SK-N-SH (cell line): Measurements from ENCODE around the gene GALNT13. TPM values are rescaled to one million over a fixed set of nuclear protein-coding genes. Genes with fewer than 3 reads are reported as not detected.

Experiments used
- CTCF ChIA-PET: fragments of 300-600, 350-600 bp; formaldehyde crosslinking; extraction: SDS; loops from one replicate; lab custom pipeline; 2021; lab: Yijun Ruan, JAX
- POLR2A ChIA-PET: fragments of 350-600 bp; sonication (Branson Sonifier 250); formaldehyde crosslinking; extraction: SDS; loops from one replicate; lab custom pipeline; 2020; ENCODE audit warnings: antibody characterized with exemption, inconsistent platforms; lab: Yijun Ruan, JAX
- DNase-seq: peaks from one replicate; pipeline ENCODE4 v3.0.0; 2012
- H2AFZ ChIP-seq: fragments of 200-600 bp; sonication (generic); 2 replicates; pipeline ENCODE4 v1.8.1; 2016; ENCODE audit warnings: antibody characterized with exemption, mild to moderate bottlenecking, low read depth
- H3F3A ChIP-seq: fragments of 200-600 bp; sonication (generic); replicated peaks from 2 replicates; pipeline ENCODE3; 2016; ENCODE audit warnings: antibody characterized with exemption, mild to moderate bottlenecking; ENCODE audit not compliant: insufficient read depth
- H3K27ac ChIP-seq, 2 experiments: fragments of 200-500 bp in 1 of 2; fragments of 200-600 bp in 1 of 2; sonication (Bioruptor generic) in 1 of 2; sonication (generic), shearing (Covaris generic) in 1 of 2; 2 replicates each; pipeline versions ENCODE4 v1.5.1 to v1.6.1; 2014 to 2016; ENCODE audit warnings: low read depth in 2 of 2, inconsistent platforms in 1 of 2, low read length in 1 of 2, mild to moderate bottlenecking in 1 of 2, mixed read lengths in 1 of 2
- H3K27me3 ChIP-seq: fragments of 200-600 bp; sonication (generic), shearing (Covaris generic); 2 replicates; pipeline ENCODE4 v1.6.1; 2016; ENCODE audit warnings: mixed run types; ENCODE audit not compliant: insufficient read depth
- H3K36me3 ChIP-seq, 2 experiments: fragments of 200-500 bp in 1 of 2; fragments of 200-600 bp in 1 of 2; sonication (Bioruptor generic) in 1 of 2; sonication (generic) in 1 of 2; replicated peaks in 1 of 2; 2 replicates each; pipeline versions ENCODE3 to v1.5.1; 2014 to 2016; ENCODE audit warnings: low read length in 1 of 2, mild to moderate bottlenecking in 1 of 2; ENCODE audit not compliant: insufficient read depth in 2 of 2, control insufficient read depth in 1 of 2
- H3K4me1 ChIP-seq, 2 experiments: fragments of 200-500 bp in 1 of 2; fragments of 200-600 bp in 1 of 2; sonication (Bioruptor generic) in 1 of 2; sonication (generic), shearing (Covaris generic) in 1 of 2; 2 replicates each; pipeline versions ENCODE4 v1.5.1 to v1.6.1; 2014 to 2016; ENCODE audit warnings: low read depth in 1 of 2, low read length in 1 of 2, mixed run types in 1 of 2; ENCODE audit not compliant: insufficient read depth in 2 of 2, control insufficient read depth in 1 of 2
- H3K4me2 ChIP-seq: fragments of 200-600 bp; sonication (generic), shearing (Covaris generic); 2 replicates; pipeline ENCODE4 v1.6.1; 2017; ENCODE audit warnings: mixed run types
- H3K4me3 ChIP-seq, 2 experiments: fragments of 200-500 bp in 1 of 2; fragments of 200-600 bp in 1 of 2; sonication (Bioruptor generic) in 1 of 2; sonication (generic), shearing (Covaris generic) in 1 of 2; 2 replicates each; pipeline versions ENCODE4 v1.5.1 to v1.8.1; 2014 to 2016; ENCODE audit warnings: low read depth in 2 of 2, inconsistent platforms in 1 of 2, low read length in 1 of 2, mild to moderate bottlenecking in 1 of 2, mixed read lengths in 1 of 2, moderate library complexity in 1 of 2
- H3K79me2 ChIP-seq: fragments of 200-600 bp; sonication (generic); 2 replicates; pipeline ENCODE4 v1.8.1; 2017; ENCODE audit warnings: mild to moderate bottlenecking; ENCODE audit not compliant: insufficient read depth
- H3K9ac ChIP-seq: fragments of 200-600 bp; sonication (generic); 2 replicates; pipeline ENCODE4 v1.6.1; 2017; ENCODE audit warnings: mixed run types
- H3K9me2 ChIP-seq: fragments of 200-600 bp; sonication (generic); 2 replicates; pipeline ENCODE4 v1.6.1; 2017; ENCODE audit warnings: mixed run types
- H3K9me3 ChIP-seq: fragments of 200-600 bp; sonication (generic); 2 replicates; pipeline ENCODE4 v1.6.1; 2017; ENCODE audit warnings: mixed run types, mild to moderate bottlenecking, moderate library complexity
- H4K20me1 ChIP-seq: fragments of 200-600 bp; sonication (generic); 2 replicates; pipeline ENCODE4 v1.6.1; 2017; ENCODE audit warnings: mild to moderate bottlenecking, mixed run types; ENCODE audit not compliant: insufficient read depth
- CHD2 ChIP-seq: fragments of 150-350 bp; IDR thresholded peaks from 2 replicates; pipeline ENCODE4 v1.6.1; 2018; ENCODE audit warnings: low read length; ENCODE audit not compliant: partially characterized antibody
- ELF1 ChIP-seq: IDR thresholded peaks from 2 replicates; pipeline ENCODE4 v1.4.0; 2012
- EP300 ChIP-seq, 2 experiments: IDR thresholded peaks; 2 replicates each; pipeline versions ENCODE4 v1.4.0 to v1.6.1; 2012; ENCODE audit warnings: borderline replicate concordance in 1 of 2, low read depth in 1 of 2, low read length in 1 of 2
- EZH2phosphoT487 ChIP-seq: fragments of 200-600 bp; sonication (generic); IDR thresholded peaks from 2 replicates; pipeline ENCODE4 v1.6.1; 2017; ENCODE audit warnings: low read depth, mixed run types, mild to moderate bottlenecking, antibody characterized with exemption, moderate library complexity, borderline replicate concordance
- FOXJ3 ChIP-seq: sonication (generic); formaldehyde crosslinking; IDR thresholded peaks from 2 replicates; pipeline ENCODE4 v1.5.1; 2020; ENCODE audit warnings: mild to moderate bottlenecking, missing genetic modification reagents
- FOXM1 ChIP-seq: IDR thresholded peaks from 2 replicates; pipeline ENCODE4 v1.4.0; 2012; ENCODE audit warnings: low read depth, mild to moderate bottlenecking
- GATA2 ChIP-seq: sonication (generic); formaldehyde crosslinking; IDR thresholded peaks from 2 replicates; pipeline ENCODE4 v1.5.0; 2020; ENCODE audit warnings: mild to moderate bottlenecking, missing genetic modification reagents
- JUND ChIP-seq: IDR thresholded peaks from 2 replicates; pipeline ENCODE4 v1.4.0; 2012
- MXI1 ChIP-seq: IDR thresholded peaks from 2 replicates; pipeline ENCODE4 v1.6.1; 2012; ENCODE audit warnings: mild to moderate bottlenecking, low read depth, low read length, improper control_type of control experiment
- NFIC ChIP-seq: IDR thresholded peaks from 2 replicates; pipeline ENCODE4 v1.4.0; 2012; ENCODE audit warnings: borderline replicate concordance
- NRF1 ChIP-seq: IDR thresholded peaks from 2 replicates; pipeline ENCODE4 v1.6.1; 2012; ENCODE audit warnings: low read depth, mild to moderate bottlenecking, low read length
- POLR2AphosphoS5 ChIP-seq: IDR thresholded peaks from 2 replicates; pipeline ENCODE4 v1.6.1; 2012; ENCODE audit warnings: low read depth, low read length
- RAD21 ChIP-seq: IDR thresholded peaks from 2 replicates; pipeline ENCODE4 v1.6.1; 2012; ENCODE audit warnings: mild to moderate bottlenecking, low read length
- RCOR1 ChIP-seq: fragments of 150-350 bp; IDR thresholded peaks from 2 replicates; pipeline ENCODE4 v1.6.1; 2017; ENCODE audit warnings: antibody characterized with exemption, low read length
- SIN3A ChIP-seq: IDR thresholded peaks from 2 replicates; pipeline ENCODE4 v1.6.1; 2012; ENCODE audit warnings: low read depth, mild to moderate bottlenecking, low read length, moderate library complexity, borderline replicate concordance
- SMC3 ChIP-seq: IDR thresholded peaks from 2 replicates; pipeline ENCODE4 v1.6.1; 2012; ENCODE audit warnings: low read depth, low read length, improper control_type of control experiment
- TAF1 ChIP-seq: IDR thresholded peaks from 2 replicates; pipeline ENCODE4 v1.6.1; 2012; ENCODE audit warnings: low read depth, mild to moderate bottlenecking, low read length, moderate library complexity, borderline replicate concordance
- TCF12 ChIP-seq: IDR thresholded peaks from 2 replicates; pipeline ENCODE4 v1.4.0; 2012
- TEAD4 ChIP-seq: IDR thresholded peaks from 2 replicates; pipeline ENCODE4 v1.4.0; 2012; ENCODE audit warnings: mild to moderate bottlenecking, borderline replicate concordance; ENCODE audit not compliant: insufficient read depth
- WGBS: methylation state at CpG from one replicate; pipeline ENCODE4 v1.1.6; 2017; ENCODE audit warnings: low lambda C conversion rate; 5-methylcytosine and 5-hydroxymethylcytosine counted together
- polyA plus RNA-seq, 3 experiments: library from polyadenylated mRNA; depleted of rRNA; stranded (reverse); fragments of >200 nt; gene quantifications; 2 replicates each; pipeline ENCODE4 v1.2.3, GENCODE V29; 2012
- TF ChIP-seq, protein P1 (sequence below): fragments of 150-350 bp; IDR thresholded peaks from 2 replicates; pipeline ENCODE4 v1.6.1; 2017; ENCODE audit warnings: antibody characterized with exemption, low read length, low read depth, borderline replicate concordance
- TF ChIP-seq, protein P2 (sequence below): IDR thresholded peaks from 2 replicates; pipeline ENCODE4 v1.4.0; 2012; ENCODE audit warnings: low read depth
- TF ChIP-seq, protein P3 (sequence below): IDR thresholded peaks from 2 replicates; pipeline ENCODE4; 2012
- TF ChIP-seq, protein P4 (sequence below): fragments of 150-350 bp; IDR thresholded peaks from 2 replicates; pipeline ENCODE4 v1.6.1; 2016; ENCODE audit warnings: mild to moderate bottlenecking, low read depth, low read length
- TF ChIP-seq, protein P5 (sequence below): fragments of 200-600 bp; sonication (generic); IDR thresholded peaks from 2 replicates; pipeline ENCODE4 v1.6.1; 2017; ENCODE audit warnings: antibody characterized with exemption, mild to moderate bottlenecking, moderate library complexity
- TF ChIP-seq, protein P6 (sequence below): IDR thresholded peaks from 2 replicates; pipeline ENCODE4 v1.4.0; 2012; ENCODE audit warnings: low read depth, borderline replicate concordance

Gene GALNT13
- polyA plus RNA-seq, 1 of the 3 experiments (the other 2 are of a cell fraction), result 0.33 TPM

DNA sequence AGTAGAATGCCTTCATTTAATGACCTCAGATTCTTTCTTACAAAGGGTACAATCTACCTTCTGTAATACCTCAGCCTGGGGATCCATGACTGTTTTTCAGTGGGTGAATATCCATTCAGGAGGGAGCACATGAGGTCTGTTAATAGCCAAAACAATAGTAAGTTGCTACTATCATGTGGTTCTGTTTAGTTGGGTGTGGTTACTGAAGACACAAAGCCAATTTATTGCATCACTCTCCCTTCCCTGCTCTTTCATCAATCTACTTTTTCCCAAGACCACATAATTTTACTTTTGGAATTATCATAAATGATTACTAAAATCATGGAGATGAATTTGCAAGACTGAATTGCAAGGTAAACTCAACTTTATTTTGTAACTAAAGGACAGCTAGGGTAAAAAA is 254.2 kb downstream of the GALNT13 start (continued):
- TF ChIP-seq, protein P1, sequence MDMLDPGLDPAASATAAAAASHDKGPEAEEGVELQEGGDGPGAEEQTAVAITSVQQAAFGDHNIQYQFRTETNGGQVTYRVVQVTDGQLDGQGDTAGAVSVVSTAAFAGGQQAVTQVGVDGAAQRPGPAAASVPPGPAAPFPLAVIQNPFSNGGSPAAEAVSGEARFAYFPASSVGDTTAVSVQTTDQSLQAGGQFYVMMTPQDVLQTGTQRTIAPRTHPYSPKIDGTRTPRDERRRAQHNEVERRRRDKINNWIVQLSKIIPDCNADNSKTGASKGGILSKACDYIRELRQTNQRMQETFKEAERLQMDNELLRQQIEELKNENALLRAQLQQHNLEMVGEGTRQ, result no peak
- TF ChIP-seq, protein P2, sequence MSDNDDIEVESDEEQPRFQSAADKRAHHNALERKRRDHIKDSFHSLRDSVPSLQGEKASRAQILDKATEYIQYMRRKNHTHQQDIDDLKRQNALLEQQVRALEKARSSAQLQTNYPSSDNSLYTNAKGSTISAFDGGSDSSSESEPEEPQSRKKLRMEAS, result no peak
- no peak for TF ChIP-seq EP300 (IDR thresholded peaks at IDR 0.05; ENCODE audit: borderline replicate concordance in 1 of 2, low read depth in 1 of 2, low read length in 1 of 2)

DNA sequence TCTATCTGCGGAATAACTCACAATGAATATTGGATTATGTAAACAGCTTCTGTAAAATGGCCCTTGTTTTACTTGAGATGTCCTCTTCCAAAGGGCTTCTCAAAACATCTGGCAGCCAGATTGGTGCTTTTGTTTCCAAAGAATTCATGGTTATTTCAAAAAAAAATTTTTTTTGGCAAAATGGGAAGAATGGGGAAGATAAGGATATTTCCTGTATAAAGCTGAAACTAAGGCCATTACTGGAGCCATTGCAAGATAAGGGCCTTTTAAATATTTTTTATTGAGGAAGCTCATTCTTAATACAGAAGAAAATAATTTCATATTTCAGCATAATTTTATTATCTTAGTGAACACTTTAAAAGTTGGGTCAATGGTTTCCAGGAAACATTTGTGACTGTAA is 259.1 kb downstream of the GALNT13 start:
- Histone ChIP-seq H3K9me3 (no peaks in the 10 kb centered on the region), H3K79me2 (no peaks in the 10 kb centered on the region), H3K9me2 (no peaks in the 10 kb centered on the region), H3K4me1 (peaks cover 0 to 13% of the 10 kb centered on the region in 2 experiments; a peak in 2 of 4 replicates), H3K4me3 (no peak overlapping the region), H3F3A (no peaks in the 10 kb centered on the region), H3K27me3 (no peaks in the 10 kb centered on the region), H3K27ac (peak overlapping the region in 1 of 2 experiments; percentile 98; a peak in 2 of 4 replicates), H3K4me2 (no peak overlapping the region), H3K9ac (no peak overlapping the region), H3K36me3 (no peaks in the 10 kb centered on the region), H2AFZ (no peak overlapping the region), H4K20me1 (no peaks in the 10 kb centered on the region)
- POLR2A ChIA-PET, result interaction anchor here (1.9 kb wide), 1 partner anchor 259 kb away, joined by 5 read pairs; the partner anchor contains the start of gene GALNT13
- 50% methylated on average over 1 of the region's 1 CpG for WGBS
- no peak for TF ChIP-seq SIN3A
- TF ChIP-seq, protein P3, sequence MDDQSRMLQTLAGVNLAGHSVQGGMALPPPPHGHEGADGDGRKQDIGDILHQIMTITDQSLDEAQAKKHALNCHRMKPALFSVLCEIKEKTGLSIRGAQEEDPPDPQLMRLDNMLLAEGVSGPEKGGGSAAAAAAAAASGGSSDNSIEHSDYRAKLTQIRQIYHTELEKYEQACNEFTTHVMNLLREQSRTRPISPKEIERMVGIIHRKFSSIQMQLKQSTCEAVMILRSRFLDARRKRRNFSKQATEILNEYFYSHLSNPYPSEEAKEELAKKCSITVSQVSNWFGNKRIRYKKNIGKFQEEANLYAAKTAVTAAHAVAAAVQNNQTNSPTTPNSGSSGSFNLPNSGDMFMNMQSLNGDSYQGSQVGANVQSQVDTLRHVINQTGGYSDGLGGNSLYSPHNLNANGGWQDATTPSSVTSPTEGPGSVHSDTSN, result no peak
- no peak for TF ChIP-seq SMC3
- peak; percentile 49; the same call in 1 of the 2 replicates for TF ChIP-seq TEAD4
- peak; percentile 83 for TF ChIP-seq CHD2
- 0 out of 2 replicates have a peak, but pooled peaks have one; percentile 34 for TF ChIP-seq FOXJ3 (CRISPR knock-in tag)
- TF ChIP-seq JUND, result no peak
- TF ChIP-seq TAF1, result no peak
- TF ChIP-seq GATA2 (CRISPR knock-in tag), result peak; percentile 72
- TF ChIP-seq EZH2phosphoT487, result no peak
- TF ChIP-seq, protein P2, result no peak
- no peak for TF ChIP-seq POLR2AphosphoS5
- no peak for TF ChIP-seq MXI1
- TF ChIP-seq NRF1, result no peak
- TF ChIP-seq RCOR1, result peak; percentile 89
- TF ChIP-seq, protein P4, sequence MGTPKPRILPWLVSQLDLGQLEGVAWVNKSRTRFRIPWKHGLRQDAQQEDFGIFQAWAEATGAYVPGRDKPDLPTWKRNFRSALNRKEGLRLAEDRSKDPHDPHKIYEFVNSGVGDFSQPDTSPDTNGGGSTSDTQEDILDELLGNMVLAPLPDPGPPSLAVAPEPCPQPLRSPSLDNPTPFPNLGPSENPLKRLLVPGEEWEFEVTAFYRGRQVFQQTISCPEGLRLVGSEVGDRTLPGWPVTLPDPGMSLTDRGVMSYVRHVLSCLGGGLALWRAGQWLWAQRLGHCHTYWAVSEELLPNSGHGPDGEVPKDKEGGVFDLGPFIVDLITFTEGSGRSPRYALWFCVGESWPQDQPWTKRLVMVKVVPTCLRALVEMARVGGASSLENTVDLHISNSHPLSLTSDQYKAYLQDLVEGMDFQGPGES, result no peak
- TF ChIP-seq RAD21, result peak; percentile 8; the same call in 1 of the 2 replicates
- TF ChIP-seq, protein P5, sequence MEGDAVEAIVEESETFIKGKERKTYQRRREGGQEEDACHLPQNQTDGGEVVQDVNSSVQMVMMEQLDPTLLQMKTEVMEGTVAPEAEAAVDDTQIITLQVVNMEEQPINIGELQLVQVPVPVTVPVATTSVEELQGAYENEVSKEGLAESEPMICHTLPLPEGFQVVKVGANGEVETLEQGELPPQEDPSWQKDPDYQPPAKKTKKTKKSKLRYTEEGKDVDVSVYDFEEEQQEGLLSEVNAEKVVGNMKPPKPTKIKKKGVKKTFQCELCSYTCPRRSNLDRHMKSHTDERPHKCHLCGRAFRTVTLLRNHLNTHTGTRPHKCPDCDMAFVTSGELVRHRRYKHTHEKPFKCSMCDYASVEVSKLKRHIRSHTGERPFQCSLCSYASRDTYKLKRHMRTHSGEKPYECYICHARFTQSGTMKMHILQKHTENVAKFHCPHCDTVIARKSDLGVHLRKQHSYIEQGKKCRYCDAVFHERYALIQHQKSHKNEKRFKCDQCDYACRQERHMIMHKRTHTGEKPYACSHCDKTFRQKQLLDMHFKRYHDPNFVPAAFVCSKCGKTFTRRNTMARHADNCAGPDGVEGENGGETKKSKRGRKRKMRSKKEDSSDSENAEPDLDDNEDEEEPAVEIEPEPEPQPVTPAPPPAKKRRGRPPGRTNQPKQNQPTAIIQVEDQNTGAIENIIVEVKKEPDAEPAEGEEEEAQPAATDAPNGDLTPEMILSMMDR, result no peak
- peak; percentile 64 for TF ChIP-seq TCF12
- peak in 1 of 2 experiments; percentile 97; a peak in 2 of 4 replicates for TF ChIP-seq EP300 (IDR thresholded peaks at IDR 0.05; ENCODE audit: borderline replicate concordance in 1 of 2, low read depth in 1 of 2, low read length in 1 of 2)
- no peak for TF ChIP-seq ELF1
- TF ChIP-seq, protein P6, sequence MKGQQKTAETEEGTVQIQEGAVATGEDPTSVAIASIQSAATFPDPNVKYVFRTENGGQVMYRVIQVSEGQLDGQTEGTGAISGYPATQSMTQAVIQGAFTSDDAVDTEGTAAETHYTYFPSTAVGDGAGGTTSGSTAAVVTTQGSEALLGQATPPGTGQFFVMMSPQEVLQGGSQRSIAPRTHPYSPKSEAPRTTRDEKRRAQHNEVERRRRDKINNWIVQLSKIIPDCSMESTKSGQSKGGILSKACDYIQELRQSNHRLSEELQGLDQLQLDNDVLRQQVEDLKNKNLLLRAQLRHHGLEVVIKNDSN, result no peak
- no peak for TF ChIP-seq FOXM1
- no peak for TF ChIP-seq NFIC
- TF ChIP-seq, protein P1, result no peak
- CTCF ChIA-PET, result interaction anchor here (0.9 to 1.7 kb wide), 6 partner anchors 10 to 249 kb away, joined by 3 to 5 read pairs (median 4); no protein-coding TSS in a partner anchor
- DNase-seq, result peak; percentile 45
